B cell (primary cell): ENCODE measurements around the gene ADCY7. TPM values are rescaled to one million over a fixed set of nuclear protein-coding genes. Genes with fewer than 3 reads are reported as not detected.

ENCODE experiments used
- ATAC-seq: fragments of 200-7000 bp; cut with Tn5 transposase; one replicate; pipeline ENCODE4 v1.10.0; 2021; ENCODE audit warnings: low read depth, mild to moderate bottlenecking, moderate number of reproducible peaks, moderate library complexity
- CTCF ChIA-PET: fragments of 350-600 bp; sonication (Branson Sonifier 250); formaldehyde crosslinking; loops from one replicate; lab custom pipeline; 2021; ENCODE audit warnings: antibody characterized with exemption, inconsistent platforms; lab: Charles Lee
- POLR2A ChIA-PET: fragments of 350-600 bp; sonication (Branson Sonifier 250); formaldehyde crosslinking; loops from one replicate; lab custom pipeline; 2021; ENCODE audit warnings: antibody characterized with exemption; lab: Charles Lee
- DNase-seq: peaks from one replicate; pipeline ENCODE4 v3.0.0; 2013
- H2AFZ ChIP-seq: 2 replicates; pipeline ENCODE4 v1.6.1; 2012; ENCODE audit warnings: mild to moderate bottlenecking, low read depth, low read length; ENCODE audit not compliant: insufficient read depth, poor library complexity, severe bottlenecking
- H3K27ac ChIP-seq, 2 donors: 1 replicate in 1 of 2; 2 replicates in 1 of 2; pipeline ENCODE4 v1.5.1; 2012 to 2013; ENCODE audit warnings: low read length in 2 of 2, mild to moderate bottlenecking in 2 of 2, moderate library complexity in 1 of 2
- H3K27me3 ChIP-seq, 4 experiments: fragments of 200-600 bp in 1 of 4; sonication (generic) in 1 of 4; replicated peaks in 1 of 4; 1 replicate in 2 of 4; 2 replicates in 2 of 4; pipeline versions ENCODE4 v1.6.1 to v1.7.0; 2013 to 2016; ENCODE audit warnings: low read length in 3 of 4, mild to moderate bottlenecking in 2 of 4, mixed read lengths in 1 of 4, moderate library complexity in 1 of 4; ENCODE audit not compliant: insufficient read depth in 4 of 4, control insufficient read depth in 3 of 4; ENCODE audit errors: control extremely low read depth in 1 of 4
- H3K36me3 ChIP-seq, 2 experiments: replicated peaks in 1 of 2; 1 replicate in 1 of 2; 2 replicates in 1 of 2; pipeline versions ENCODE4 v1.6.1 to v1.7.1; 2013; ENCODE audit warnings: low read length in 1 of 2; ENCODE audit not compliant: insufficient read depth in 2 of 2, control insufficient read depth in 1 of 2; ENCODE audit errors: control extremely low read depth in 1 of 2, extremely low read depth in 1 of 2
- H3K4me1 ChIP-seq, 2 donors: fragments of 200-600 bp in 1 of 2; sonication (generic) in 1 of 2; 1 replicate in 1 of 2; 2 replicates in 1 of 2; pipeline versions ENCODE4 v1.5.1 to v1.6.1; 2013 to 2017; ENCODE audit warnings: low read length in 2 of 2; ENCODE audit not compliant: control insufficient read depth in 2 of 2, insufficient read depth in 2 of 2
- H3K4me2 ChIP-seq: replicated peaks from 2 replicates; pipeline ENCODE3; 2012; ENCODE audit warnings: mild to moderate bottlenecking, low read depth, low read length; ENCODE audit not compliant: poor library complexity, severe bottlenecking
- H3K4me3 ChIP-seq, 5 experiments: fragments of 200-600 bp in 1 of 5; sonication (generic) in 1 of 5; 1 replicate in 3 of 5; 2 replicates in 2 of 5; pipeline versions ENCODE4 v1.5.1 to v1.7.0; 2011 to 2016; ENCODE audit warnings: low read length in 4 of 5, mild to moderate bottlenecking in 4 of 5, low read depth in 2 of 5, control low read depth in 1 of 5, moderate library complexity in 1 of 5; ENCODE audit not compliant: insufficient read depth in 1 of 5; ENCODE audit errors: control extremely low read depth in 1 of 5, extremely low read depth in 1 of 5
- H3K79me2 ChIP-seq: fragments of 200-600 bp; sonication (generic); one replicate; pipeline ENCODE4 v1.6.0; 2016; ENCODE audit warnings: low read length; ENCODE audit not compliant: control insufficient read depth, insufficient read depth
- H3K9ac ChIP-seq: fragments of 200-600 bp; sonication (generic); 2 replicates; pipeline ENCODE4 v1.6.1; 2017; ENCODE audit warnings: mild to moderate bottlenecking, low read length, moderate library complexity
- H3K9me3 ChIP-seq, 3 donors: one replicate each; pipeline versions ENCODE4 v1.6.1 to v1.7.1; 2013; ENCODE audit warnings: low read length in 2 of 3; ENCODE audit not compliant: control insufficient read depth in 2 of 3, insufficient read depth in 1 of 3; ENCODE audit errors: control extremely low read depth in 1 of 3
- H4K20me1 ChIP-seq: 2 replicates; pipeline ENCODE4 v1.6.0; 2012; ENCODE audit warnings: mild to moderate bottlenecking, low read length; ENCODE audit not compliant: insufficient read depth, control insufficient read depth, poor library complexity, severe bottlenecking
- H3K27ac Mint-ChIP-seq: one replicate; pipeline ENCODE4 v1.8.0; 2021; ENCODE audit warnings: mixed read lengths
- H3K27me3 Mint-ChIP-seq: one replicate; pipeline ENCODE4 v1.8.0; 2021; ENCODE audit warnings: mixed read lengths
- H3K4me1 Mint-ChIP-seq: one replicate; pipeline ENCODE4 v1.8.0; 2021; ENCODE audit warnings: mixed read lengths
- H3K4me3 Mint-ChIP-seq: one replicate; pipeline ENCODE4 v1.8.0; 2021; ENCODE audit warnings: mixed read lengths
- H3K9me3 Mint-ChIP-seq: one replicate; pipeline ENCODE4 v1.8.0; 2022; ENCODE audit warnings: mixed read lengths; ENCODE audit not compliant: insufficient read depth
- EZH2 ChIP-seq: IDR thresholded peaks from 2 replicates; pipeline ENCODE4 v1.6.1; 2012; ENCODE audit warnings: borderline replicate concordance, low read depth, mild to moderate bottlenecking, moderate library complexity, low read length; ENCODE audit not compliant: insufficient read depth, poor library complexity, severe bottlenecking
- WGBS: methylation state at CpG from one replicate; pipeline ENCODE4 v1.1.5; 2013; ENCODE audit warnings: missing lambda C conversion rate; ENCODE audit not compliant: insufficient coverage; 5-methylcytosine and 5-hydroxymethylcytosine counted together
- intact Hi-C: fragments of 100-400 bp; cut with micrococcal nuclease; formaldehyde crosslinking; loops from one replicate; pipeline ENCODE4 v1.10.0; 2022
- polyA plus RNA-seq: library from polyadenylated mRNA; depleted of rRNA; stranded (reverse); fragments of >200 nt; gene quantifications from 2 replicates; pipeline ENCODE4 v1.2.3, GENCODE V29; 2012
- total RNA-seq, 2 donors: library from RNA; stranded (reverse); fragments of 120-200 nt in 1 of 2; gene quantifications; 1 replicate in 1 of 2; 2 replicates in 1 of 2; pipeline versions ENCODE4 v1.2.3 to v1.2.4, GENCODE V29; 2013 to 2022
- TF ChIP-seq, protein P1 (sequence below): fragments of 200-600 bp; IDR thresholded peaks from one replicate; pipeline ENCODE4 v1.8.0; 2022; ENCODE audit warnings: antibody characterized with exemption, mild to moderate bottlenecking

ADCY7 gene
- total and polyA plus RNA-seq, 2 donors (not counting 1 experiment from before 2014, with no cell fraction given) = 78.4 to 207 TPM

DNA sequence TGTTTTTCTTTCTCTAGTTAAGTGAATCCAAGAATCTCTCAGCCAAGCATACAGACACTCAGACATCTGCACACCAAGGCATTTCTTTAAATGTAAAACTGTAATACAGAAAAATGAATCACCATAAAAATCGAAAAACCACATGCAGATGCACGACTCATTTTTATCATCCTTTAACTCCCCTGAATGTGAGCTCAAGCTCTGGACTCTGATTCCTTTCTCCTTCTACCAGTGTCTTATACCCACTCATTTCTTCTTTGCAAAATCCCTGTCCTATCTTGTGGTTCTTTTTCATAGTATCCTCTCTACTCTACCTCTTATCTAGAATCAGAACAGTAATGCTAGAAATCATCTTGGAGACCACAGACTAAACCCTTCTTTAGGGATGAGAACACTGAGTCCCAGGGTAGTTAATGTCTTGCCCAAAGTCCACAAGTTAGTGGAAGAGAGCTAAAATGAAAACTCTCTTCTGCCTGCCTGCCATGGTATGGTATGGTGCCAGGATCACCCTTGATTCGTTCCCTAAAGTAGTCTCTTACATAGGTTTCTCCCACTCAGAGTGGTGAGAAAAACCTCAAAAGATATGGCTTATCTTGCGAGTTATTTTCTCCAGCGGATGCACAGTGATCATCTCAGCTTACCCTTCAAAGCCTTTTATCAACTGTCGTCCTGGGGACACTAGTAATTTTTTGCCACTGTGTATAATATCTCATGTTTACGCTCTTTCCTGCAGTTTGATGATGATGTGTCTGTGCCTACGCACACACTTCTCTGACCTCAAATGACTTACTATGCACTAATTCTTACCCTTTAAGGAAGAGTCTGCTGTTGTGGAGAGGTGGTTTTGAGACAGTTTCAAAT lies 72.2 kb downstream of the ADCY7 start:
- Histone ChIP-seq H3K9ac (no peak overlapping the region), H3K4me2 (peak overlapping the region; percentile 36), H3K27ac (peak overlapping the region; percentile 66 to 90), H3K36me3 (peaks cover 7 to 51% of the 10 kb centered on the region in 2 experiments), H4K20me1 (no peaks in the 10 kb centered on the region), H3K9me3 (no peaks in the 10 kb centered on the region), H3K27me3 (no peaks in the 10 kb centered on the region), H3K4me3 (no peak overlapping the region), H3K4me1 (peaks cover 0 to 42% of the 10 kb centered on the region in 2 donors), H3K79me2 (peaks cover 7% of the 10 kb centered on the region), H2AFZ (no peak overlapping the region)
- TF ChIP-seq, protein P1, sequence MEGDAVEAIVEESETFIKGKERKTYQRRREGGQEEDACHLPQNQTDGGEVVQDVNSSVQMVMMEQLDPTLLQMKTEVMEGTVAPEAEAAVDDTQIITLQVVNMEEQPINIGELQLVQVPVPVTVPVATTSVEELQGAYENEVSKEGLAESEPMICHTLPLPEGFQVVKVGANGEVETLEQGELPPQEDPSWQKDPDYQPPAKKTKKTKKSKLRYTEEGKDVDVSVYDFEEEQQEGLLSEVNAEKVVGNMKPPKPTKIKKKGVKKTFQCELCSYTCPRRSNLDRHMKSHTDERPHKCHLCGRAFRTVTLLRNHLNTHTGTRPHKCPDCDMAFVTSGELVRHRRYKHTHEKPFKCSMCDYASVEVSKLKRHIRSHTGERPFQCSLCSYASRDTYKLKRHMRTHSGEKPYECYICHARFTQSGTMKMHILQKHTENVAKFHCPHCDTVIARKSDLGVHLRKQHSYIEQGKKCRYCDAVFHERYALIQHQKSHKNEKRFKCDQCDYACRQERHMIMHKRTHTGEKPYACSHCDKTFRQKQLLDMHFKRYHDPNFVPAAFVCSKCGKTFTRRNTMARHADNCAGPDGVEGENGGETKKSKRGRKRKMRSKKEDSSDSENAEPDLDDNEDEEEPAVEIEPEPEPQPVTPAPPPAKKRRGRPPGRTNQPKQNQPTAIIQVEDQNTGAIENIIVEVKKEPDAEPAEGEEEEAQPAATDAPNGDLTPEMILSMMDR = no peak
- no peak for TF ChIP-seq EZH2
- Mint-ChIP-seq H3K4me3 (peak overlapping the region; percentile 79), H3K4me1 (peaks cover 39% of the 10 kb centered on the region), H3K27ac (peak overlapping the region; percentile 92), H3K27me3 (no peaks in the 10 kb centered on the region), H3K9me3 (no peaks in the 10 kb centered on the region)
- CTCF ChIA-PET = interaction anchor here (0.8 to 4.3 kb wide), 7 partner anchors 9 to 307 kb away, joined by 3 to 35 read pairs (median 3); no protein-coding TSS in a partner anchor
- POLR2A ChIA-PET = no interaction called here
- ATAC-seq (no peak), DNase-seq (no peak)
- intact Hi-C loops = no loop called here
- 80% methylated on average over 4 of the region's 8 CpGs for WGBS

DNA sequence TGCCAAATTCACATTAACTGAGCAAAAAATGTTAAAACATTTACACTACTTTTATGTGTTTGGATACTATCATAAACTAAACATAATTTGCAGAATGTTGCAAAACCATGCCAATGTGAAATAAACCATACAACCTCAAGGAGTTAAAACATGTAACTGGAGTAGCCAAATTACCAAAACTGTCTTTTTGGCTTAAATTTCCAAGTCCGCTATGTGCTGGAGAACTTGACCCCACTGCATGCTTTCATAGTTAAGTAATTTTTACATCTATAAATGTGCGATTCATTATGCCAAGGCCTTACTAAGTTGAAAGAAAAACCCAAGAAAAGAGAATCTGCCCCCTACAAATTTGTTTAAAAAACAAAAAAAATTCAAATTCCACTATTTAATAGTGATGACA lies 74.2 kb downstream of the ADCY7 start:
- CTCF ChIA-PET = interaction anchor here (1.0 to 4.1 kb wide), 6 partner anchors 13 to 27 kb away, joined by 3 to 35 read pairs (median 6); no protein-coding TSS in a partner anchor
- POLR2A ChIA-PET = no interaction called here
- H3K27me3 ChIP-seq = no peaks in the 10 kb centered on the region
- DNase-seq = no peak
- no CpG with 5 or more reads among the region's 2 CpGs for WGBS
- no peak overlapping the region for H3K4me3 ChIP-seq
- H3K36me3 ChIP-seq = peaks cover 3 to 48% of the 10 kb centered on the region in 2 experiments
- ATAC-seq = no peak
- intact Hi-C loops = no loop called here
- peaks cover 0 to 28% of the 10 kb centered on the region in 2 donors for H3K4me1 ChIP-seq
- H3K79me2 ChIP-seq = peaks cover 7% of the 10 kb centered on the region
- Mint-ChIP-seq H3K27me3 (no peaks in the 10 kb centered on the region), H3K27ac (no peak overlapping the region), H3K4me3 (no peak overlapping the region), H3K9me3 (no peaks in the 10 kb centered on the region), H3K4me1 (peaks cover 23% of the 10 kb centered on the region)
- H3K9me3 ChIP-seq = no peaks in the 10 kb centered on the region
- H3K4me2 ChIP-seq = no peak overlapping the region
- no peaks in the 10 kb centered on the region for H4K20me1 ChIP-seq
- H2AFZ ChIP-seq = no peak overlapping the region
- TF ChIP-seq, protein P1 = no peak
- no peak for TF ChIP-seq EZH2
- H3K9ac ChIP-seq = no peak overlapping the region
- no peak overlapping the region for H3K27ac ChIP-seq
